ENCODE data around the gene CX3CL1. TPM values are rescaled to one million over a fixed set of nuclear protein-coding genes. Genes with fewer than 3 reads are reported as not detected.

Gene CX3CL1
- total and polyA plus RNA-seq, 10 of the 15 experiments (the other 5 are each of a cell fraction or from before 2014, with no cell fraction given), result 0.03 to 1.2 (median 0.46) TPM

DNA sequence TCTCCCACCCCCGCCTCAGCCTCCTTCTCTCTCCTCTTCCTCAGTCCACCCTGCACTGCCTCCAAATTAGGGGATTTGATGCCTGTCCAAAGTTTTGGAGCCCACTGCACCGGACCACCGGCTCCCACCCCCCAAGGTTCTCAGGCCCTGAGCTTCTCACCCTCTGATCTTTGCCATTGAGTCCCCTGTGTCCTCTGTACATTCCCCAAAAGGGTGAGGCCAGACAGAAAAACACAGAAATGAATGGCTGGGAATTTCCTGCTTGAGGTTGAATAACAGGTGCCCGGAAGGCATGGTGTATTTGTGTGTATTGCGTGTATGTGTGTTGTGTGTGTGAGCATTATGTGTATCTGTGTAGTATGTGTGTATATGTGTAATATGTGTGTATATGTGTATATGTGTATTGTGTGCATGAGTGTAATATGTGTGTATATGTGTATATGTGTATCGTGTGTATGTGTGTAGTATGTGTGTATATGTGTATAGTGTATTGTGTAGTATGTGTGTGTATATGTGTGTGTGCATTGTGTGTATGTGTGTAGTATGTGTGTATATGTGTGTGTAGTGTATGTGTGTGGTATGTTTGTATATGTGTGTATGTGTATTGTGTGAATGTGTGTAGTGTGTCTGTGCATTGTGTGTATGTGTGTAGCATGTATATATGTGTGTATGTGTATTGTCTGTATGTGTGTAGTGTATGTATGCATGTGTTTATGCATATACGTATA, 16.2 kb downstream of the CX3CL1 start (continued):
- TF ChIP-seq RUNX3 (IDR thresholded peaks at IDR 0.05; ENCODE audit: low read length) (peak; percentile 95), JUNB (IDR thresholded peaks at IDR 0.05) (peak; percentile 97), ZNF207 (IDR thresholded peaks at IDR 0.05; ENCODE audit: borderline replicate concordance) (no peak; the same call in 1 of the 2 replicates), YY1 (IDR thresholded peaks at IDR 0.05; ENCODE audit: low read depth, low read length) (no peak), TBL1XR1 (IDR thresholded peaks at IDR 0.05; ENCODE audit: low read depth, low read length) (0 out of 2 replicates have a peak, but pooled peaks have one; percentile 48), RELA (IDR thresholded peaks at IDR 0.05; ENCODE audit: borderline replicate concordance, partially characterized antibody) (peak; percentile 98), ZBTB4 (CRISPR knock-in tag; IDR thresholded peaks at IDR 0.05) (no peak), KDM1A (IDR thresholded peaks at IDR 0.05; ENCODE audit: borderline replicate concordance) (no peak), STAT3 (IDR thresholded peaks at IDR 0.05; ENCODE audit: low read depth, low read length) (0 out of 2 replicates have a peak, but pooled peaks have one; percentile 61), ZNF687 (IDR thresholded peaks at IDR 0.05) (no peak), CBX3 (IDR thresholded peaks at IDR 0.05; ENCODE audit: borderline replicate concordance, low read depth) (no peak), MYB (IDR thresholded peaks at IDR 0.05; ENCODE audit: borderline replicate concordance, low read depth, low read length) (no peak), POU2F2 (IDR thresholded peaks at IDR 0.05; ENCODE audit: borderline replicate concordance, low read depth, low read length) (peak; percentile 71; the same call in 1 of the 3 replicates), NFIC (IDR thresholded peaks at IDR 0.05; ENCODE audit: low read depth, low read length) (peak; percentile 97), EP300 (IDR thresholded peaks at IDR 0.05; ENCODE audit: borderline replicate concordance in 1 of 2, control insufficient read depth in 1 of 2, low read depth in 2 of 2, low read length in 2 of 2) (peak; percentile 67 to 72; a peak in 2 of 4 replicates), IRF5 (IDR thresholded peaks at IDR 0.05; ENCODE audit: borderline replicate concordance) (no peak), BCL11A (IDR thresholded peaks at IDR 0.05; ENCODE audit: low read depth, low read length) (peak; percentile 94), PAX8 (IDR thresholded peaks at IDR 0.05) (peak; percentile 94; the same call in 1 of the 2 replicates), RB1 (IDR thresholded peaks at IDR 0.05; ENCODE audit: borderline replicate concordance) (0 out of 2 replicates have a peak, but pooled peaks have one; percentile 19), HDAC6 (IDR thresholded peaks at IDR 0.05; ENCODE audit: unreplicated experiment) (no peak), YBX1 (IDR thresholded peaks at IDR 0.05) (no peak), NFXL1 (IDR thresholded peaks at IDR 0.05; ENCODE audit: borderline replicate concordance) (no peak), ATF7 (IDR thresholded peaks at IDR 0.05; ENCODE audit: low read depth) (no peak)
